HepG2 (cell line): ENCODE measurements around the gene CPXM2.

Experiments
- CREM ChIP-seq, 2 experiments: sonication (generic) in 1 of 2; formaldehyde crosslinking in 1 of 2; IDR thresholded peaks; 2 replicates each; pipeline versions ENCODE4 v1.4.0 to v1.6.1; 2016 to 2020; ENCODE audit warnings: antibody characterized with exemption in 1 of 2, mild to moderate bottlenecking in 1 of 2, missing genetic modification reagents in 1 of 2
- JUNB ChIP-seq: sonication (generic); formaldehyde crosslinking; IDR thresholded peaks from 2 replicates; pipeline ENCODE4 v1.8.0; 2022; ENCODE audit warnings: missing genetic modification reagents, mild to moderate bottlenecking, borderline replicate concordance
- RELA ChIP-seq: sonication (generic); formaldehyde crosslinking; IDR thresholded peaks from 2 replicates; pipeline ENCODE4 v1.4.0; 2020; ENCODE audit warnings: missing genetic modification reagents
- RFX5 ChIP-seq: IDR thresholded peaks from 2 replicates; pipeline ENCODE4 v1.6.1; 2011; ENCODE audit warnings: low read depth, low read length, improper control_type of control experiment
- TARDBP ChIP-seq: sonication (generic); formaldehyde crosslinking; IDR thresholded peaks from 2 replicates; pipeline ENCODE4 v1.8.0; 2022; ENCODE audit warnings: mild to moderate bottlenecking, missing genetic modification reagents
- TF ChIP-seq, protein P1 (sequence below): IDR thresholded peaks from 2 replicates; pipeline ENCODE4 v1.6.1; 2012; ENCODE audit warnings: low read depth, low read length, improper control_type of control experiment
- TF ChIP-seq, protein P2 (sequence below): sonication (generic); formaldehyde crosslinking; IDR thresholded peaks from 2 replicates; pipeline ENCODE4 v1.5.0; 2020; ENCODE audit warnings: mild to moderate bottlenecking, missing genetic modification reagents, moderate library complexity

DNA sequence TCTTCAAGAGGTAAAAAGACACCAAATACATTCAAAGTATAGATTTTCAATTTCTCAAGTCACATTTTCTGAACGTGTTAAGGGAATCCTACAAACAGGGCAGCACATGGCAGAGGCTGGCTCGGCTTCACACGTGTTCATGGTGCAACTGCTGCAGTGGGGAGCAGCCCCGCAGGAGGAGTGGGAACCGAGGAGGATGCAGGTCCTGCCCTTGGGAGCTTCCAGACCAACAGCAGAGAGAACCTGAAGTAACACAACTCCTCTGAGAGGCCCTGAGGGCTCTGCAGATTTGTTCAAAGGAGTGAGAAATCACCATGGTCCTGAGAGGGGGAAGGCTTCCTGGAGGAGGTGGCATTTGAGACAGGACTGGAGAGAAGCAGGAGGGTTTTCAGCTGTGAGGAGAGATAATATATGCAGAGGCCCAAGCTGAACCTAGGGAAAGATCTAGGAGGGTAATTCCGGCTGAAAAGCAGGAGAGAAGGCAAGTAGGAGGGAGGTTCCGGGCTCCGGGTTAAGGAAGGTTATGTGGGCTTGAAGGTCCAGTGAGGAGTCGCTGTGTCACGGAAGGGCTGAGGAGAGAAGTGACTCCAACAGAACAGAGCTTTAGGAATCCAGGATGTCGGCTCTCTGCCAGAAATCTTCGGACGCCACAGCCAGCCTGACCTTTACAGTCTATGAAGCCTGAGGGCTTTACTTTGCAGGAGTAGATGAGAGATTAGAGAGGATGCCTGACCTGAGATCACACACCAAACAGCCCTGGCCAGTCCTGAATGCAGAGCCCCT lies 148.0 kb downstream of the CPXM2 start:
- TF ChIP-seq CREM (IDR thresholded peaks at IDR 0.05) = no peak
- no peak for TF ChIP-seq CREM (CRISPR knock-in tag; IDR thresholded peaks at IDR 0.05)
- no peak for TF ChIP-seq TARDBP
- TF ChIP-seq RFX5 = no peak
- TF ChIP-seq JUNB = no peak
- TF ChIP-seq RELA = no peak
- TF ChIP-seq, protein P1, sequence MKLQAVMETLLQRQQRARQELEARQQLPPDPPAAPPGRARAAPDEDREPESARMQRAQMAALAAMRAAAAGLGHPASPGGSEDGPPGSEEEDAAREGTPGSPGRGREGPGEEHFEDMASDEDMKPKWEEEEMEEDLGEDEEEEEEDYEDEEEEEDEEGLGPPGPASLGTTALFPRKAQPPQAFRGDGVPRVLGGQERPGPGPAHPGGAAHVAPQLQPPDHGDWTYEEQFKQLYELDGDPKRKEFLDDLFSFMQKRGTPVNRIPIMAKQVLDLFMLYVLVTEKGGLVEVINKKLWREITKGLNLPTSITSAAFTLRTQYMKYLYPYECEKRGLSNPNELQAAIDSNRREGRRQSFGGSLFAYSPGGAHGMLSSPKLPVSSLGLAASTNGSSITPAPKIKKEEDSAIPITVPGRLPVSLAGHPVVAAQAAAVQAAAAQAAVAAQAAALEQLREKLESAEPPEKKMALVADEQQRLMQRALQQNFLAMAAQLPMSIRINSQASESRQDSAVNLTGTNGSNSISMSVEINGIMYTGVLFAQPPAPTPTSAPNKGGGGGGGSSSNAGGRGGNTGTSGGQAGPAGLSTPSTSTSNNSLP = no peak
- TF ChIP-seq, protein P2, sequence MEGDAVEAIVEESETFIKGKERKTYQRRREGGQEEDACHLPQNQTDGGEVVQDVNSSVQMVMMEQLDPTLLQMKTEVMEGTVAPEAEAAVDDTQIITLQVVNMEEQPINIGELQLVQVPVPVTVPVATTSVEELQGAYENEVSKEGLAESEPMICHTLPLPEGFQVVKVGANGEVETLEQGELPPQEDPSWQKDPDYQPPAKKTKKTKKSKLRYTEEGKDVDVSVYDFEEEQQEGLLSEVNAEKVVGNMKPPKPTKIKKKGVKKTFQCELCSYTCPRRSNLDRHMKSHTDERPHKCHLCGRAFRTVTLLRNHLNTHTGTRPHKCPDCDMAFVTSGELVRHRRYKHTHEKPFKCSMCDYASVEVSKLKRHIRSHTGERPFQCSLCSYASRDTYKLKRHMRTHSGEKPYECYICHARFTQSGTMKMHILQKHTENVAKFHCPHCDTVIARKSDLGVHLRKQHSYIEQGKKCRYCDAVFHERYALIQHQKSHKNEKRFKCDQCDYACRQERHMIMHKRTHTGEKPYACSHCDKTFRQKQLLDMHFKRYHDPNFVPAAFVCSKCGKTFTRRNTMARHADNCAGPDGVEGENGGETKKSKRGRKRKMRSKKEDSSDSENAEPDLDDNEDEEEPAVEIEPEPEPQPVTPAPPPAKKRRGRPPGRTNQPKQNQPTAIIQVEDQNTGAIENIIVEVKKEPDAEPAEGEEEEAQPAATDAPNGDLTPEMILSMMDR = no peak
